HG03558 (cell line): ENCODE data around the gene ATP4A.

ENCODE experiments used
- ATAC-seq: cut with Tn5 transposase; IDR thresholded peaks from one replicate; pipeline ENCODE4 v1.9.1; 2021; ENCODE audit warnings: moderate number of reproducible peaks; ENCODE audit not compliant: unreplicated experiment; ENCODE audit errors: extremely low read depth

ATP4A gene

GRCh38 chr19:35566738-35567137 lies 3.3 kb upstream of the ATP4A start:
- no peak for ATAC-seq

GRCh38 chr19:35565016-35565856 lies 1.8 kb upstream of the ATP4A start:
- ATAC-seq, result no peak

- no peak for ATAC-seq
Observed at GRCh38 chr19:35562776-35563175, 682 bp downstream of the ATP4A start.

GRCh38 chr19:35562336-35562735 lies 1.1 kb downstream of the ATP4A start:
- ATAC-seq, result no peak

- no peak for ATAC-seq
Observed at GRCh38 chr19:35561436-35561835, 2.0 kb downstream of the ATP4A start.

GRCh38 chr19:35560677-35561076 lies 2.8 kb downstream of the ATP4A start:
- no peak for ATAC-seq

GRCh38 chr19:35560271-35560670 lies 3.2 kb downstream of the ATP4A start:
- ATAC-seq, result no peak

GRCh38 chr19:35559781-35560180 lies 3.7 kb downstream of the ATP4A start:
- no peak for ATAC-seq

- no peak for ATAC-seq
Observed at GRCh38 chr19:35559281-35559659, 4.2 kb downstream of the ATP4A start.

GRCh38 chr19:35558400-35559280 lies 4.8 kb downstream of the ATP4A start:
- no peak for ATAC-seq

GRCh38 chr19:35557539-35558399 lies 5.7 kb downstream of the ATP4A start:
- no peak for ATAC-seq

GRCh38 chr19:35556846-35557538 lies 6.5 kb downstream of the ATP4A start:
- no peak for ATAC-seq

GRCh38 chr19:35556025-35556590 lies 7.3 kb downstream of the ATP4A start:
- no peak for ATAC-seq

- ATAC-seq, result no peak
Observed at GRCh38 chr19:35555301-35556005, 8.0 kb downstream of the ATP4A start.

GRCh38 chr19:35554076-35554475 lies 9.4 kb downstream of the ATP4A start:
- no peak for ATAC-seq

GRCh38 chr19:35553385-35554000 lies 10.0 kb downstream of the ATP4A start:
- no peak for ATAC-seq

GRCh38 chr19:35552534-35553384 lies 10.7 kb downstream of the ATP4A start:
- ATAC-seq, result no peak
